GM19438 (cell line): ENCODE data around the gene ECE1.
"Not testable (repeated sequence)": the region's sequence is repeated elsewhere in the genome, so short reads cannot be mapped to it uniquely, and the experiment has no call there.

Experiments
- ATAC-seq: cut with Tn5 transposase; IDR thresholded peaks from one replicate; pipeline ENCODE4 v1.9.1; 2021; ENCODE audit warnings: low read depth; ENCODE audit not compliant: unreplicated experiment

Gene ECE1

DNA sequence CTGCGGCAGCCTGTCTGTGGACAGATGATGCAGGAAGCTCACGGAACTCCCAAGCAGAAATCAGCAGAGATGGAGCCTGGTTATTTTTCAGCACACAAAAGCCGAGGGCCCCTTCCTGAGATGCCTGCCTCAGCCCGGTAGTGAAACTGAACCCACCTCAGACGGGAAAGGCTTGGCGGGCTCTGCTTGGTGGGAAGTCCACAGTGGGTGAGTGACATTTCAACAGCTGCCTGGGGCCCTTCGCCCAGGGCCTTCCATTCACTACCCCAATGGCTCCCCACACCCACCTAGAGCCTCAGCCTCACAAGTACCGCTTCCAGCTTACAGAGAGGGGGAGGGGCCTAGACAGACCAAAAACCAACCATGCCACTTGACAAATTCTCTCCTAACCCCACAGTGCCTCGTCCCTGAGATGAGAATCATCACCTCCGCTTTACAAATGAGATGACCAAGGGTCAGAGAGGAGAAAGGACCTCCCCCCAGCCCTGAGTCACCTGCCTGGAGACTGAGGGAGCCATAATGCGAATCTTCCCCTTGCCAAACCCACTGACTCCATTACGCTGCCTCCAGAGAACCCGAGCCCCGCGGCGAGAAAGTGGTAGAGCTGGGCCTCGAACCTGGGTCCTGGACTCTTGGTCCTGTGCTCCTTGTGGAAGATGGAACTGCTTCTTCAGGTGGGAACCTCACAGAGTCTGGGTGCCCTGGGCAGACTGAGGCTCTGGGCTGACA, 3.4 kb upstream of the ECE1 start:
- no peak for ATAC-seq

GRCh38 chr1:21292984-21293536, 2.8 kb upstream of the ECE1 start:
- ATAC-seq: no peak

GRCh38 chr1:21292503-21292983, 2.3 kb upstream of the ECE1 start:
- no peak for ATAC-seq

GRCh38 chr1:21291964-21292363, 1.7 kb upstream of the ECE1 start:
- ATAC-seq: no peak

DNA sequence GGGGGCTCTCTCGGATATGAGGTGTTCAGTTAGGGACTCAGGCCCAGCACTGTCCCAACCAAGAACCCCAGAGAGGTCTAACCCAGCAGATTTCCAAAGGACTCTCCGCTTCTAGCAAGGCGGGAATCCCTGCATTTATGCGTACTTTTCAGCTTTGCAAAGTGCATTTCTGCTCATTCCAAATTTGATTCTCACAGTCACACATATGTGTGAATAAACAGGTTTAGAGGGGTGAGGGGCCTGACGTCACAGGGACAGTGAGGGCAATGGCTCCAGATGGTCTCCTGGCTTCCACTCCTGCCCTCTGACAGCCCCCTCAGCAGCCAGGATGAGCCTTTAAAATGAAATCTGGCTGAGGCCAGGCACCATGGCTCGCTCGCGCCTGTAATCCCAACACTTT, 921 bp upstream of the ECE1 start:
- ATAC-seq: no peak

- no peak for ATAC-seq
Observed at GRCh38 chr1:21290546-21290944, 282 bp upstream of the ECE1 start.

DNA sequence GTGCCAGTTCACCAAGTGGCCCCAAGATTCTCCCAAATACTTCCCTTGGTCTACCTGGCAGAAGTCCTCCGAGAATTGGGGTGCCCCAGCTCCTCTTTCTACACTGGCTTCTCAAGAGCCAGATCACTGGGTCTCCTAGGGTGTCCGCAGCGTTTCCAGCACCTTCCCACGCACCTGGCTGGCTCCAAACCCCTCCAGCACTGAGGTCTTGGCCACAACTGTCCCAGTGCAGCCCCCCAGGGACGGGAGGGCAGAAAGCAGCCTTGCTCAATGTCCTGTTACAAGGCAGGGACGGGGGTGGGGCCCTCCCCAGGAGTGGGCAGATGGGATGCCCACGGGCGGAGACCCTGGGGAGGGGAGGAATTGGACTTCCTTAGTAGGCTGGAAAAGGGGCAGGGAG, 1.1 kb downstream of the ECE1 start:
- no peak for ATAC-seq

- no peak for ATAC-seq
Observed at GRCh38 chr1:21287905-21288514, 2.3 kb downstream of the ECE1 start.

- not testable (repeated sequence) for ATAC-seq
Observed at GRCh38 chr1:21285386-21285785, 4.9 kb downstream of the ECE1 start.

- no peak for ATAC-seq
Observed at GRCh38 chr1:21285055-21285372, 5.2 kb downstream of the ECE1 start.

DNA sequence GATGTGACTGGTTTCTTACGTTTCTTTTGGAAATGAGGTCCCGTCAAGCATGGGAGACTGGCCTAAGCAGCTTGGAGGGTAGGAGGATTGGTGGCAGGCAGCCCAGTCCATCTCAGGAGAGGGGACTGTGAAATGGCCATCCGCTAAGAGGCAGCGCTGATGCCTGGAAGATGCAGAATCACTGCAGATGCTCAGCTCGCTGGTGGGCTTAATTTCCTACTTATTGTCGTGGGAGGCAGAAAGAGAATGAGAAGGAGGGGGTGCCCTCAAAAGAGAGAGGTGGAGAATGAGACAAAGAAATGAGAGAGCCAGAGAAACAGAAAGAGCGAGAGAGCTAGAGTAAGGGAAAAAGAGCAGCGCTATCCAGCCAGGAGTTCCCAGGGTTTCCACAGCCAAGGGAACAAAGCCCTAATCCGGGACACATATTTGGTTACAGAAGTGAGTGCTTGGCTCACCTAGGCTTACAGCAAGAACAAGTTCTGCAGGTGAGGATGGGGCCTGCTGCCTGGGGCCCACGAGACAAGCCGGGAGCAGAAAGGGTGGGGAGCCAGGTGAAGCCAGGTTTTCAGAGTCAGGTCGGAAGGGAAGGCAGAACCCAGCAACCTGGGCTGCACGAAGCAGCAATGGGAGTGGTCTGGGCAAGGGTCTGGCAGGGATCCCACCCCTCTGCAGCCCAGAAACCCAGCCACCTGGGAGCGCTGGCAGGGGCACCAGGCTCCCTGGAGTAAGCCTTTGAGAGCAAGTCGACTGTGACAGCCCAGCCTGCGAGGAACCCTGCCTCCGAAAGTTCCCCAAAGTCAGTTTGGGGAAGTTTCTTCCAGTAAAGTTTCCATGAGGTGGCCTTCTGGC, 5.8 kb downstream of the ECE1 start:
- no peak for ATAC-seq

GRCh38 chr1:21283524-21283923, 6.7 kb downstream of the ECE1 start:
- no peak for ATAC-seq

- not testable (repeated sequence) for ATAC-seq
Observed at GRCh38 chr1:21282020-21282419, 8.2 kb downstream of the ECE1 start.

DNA sequence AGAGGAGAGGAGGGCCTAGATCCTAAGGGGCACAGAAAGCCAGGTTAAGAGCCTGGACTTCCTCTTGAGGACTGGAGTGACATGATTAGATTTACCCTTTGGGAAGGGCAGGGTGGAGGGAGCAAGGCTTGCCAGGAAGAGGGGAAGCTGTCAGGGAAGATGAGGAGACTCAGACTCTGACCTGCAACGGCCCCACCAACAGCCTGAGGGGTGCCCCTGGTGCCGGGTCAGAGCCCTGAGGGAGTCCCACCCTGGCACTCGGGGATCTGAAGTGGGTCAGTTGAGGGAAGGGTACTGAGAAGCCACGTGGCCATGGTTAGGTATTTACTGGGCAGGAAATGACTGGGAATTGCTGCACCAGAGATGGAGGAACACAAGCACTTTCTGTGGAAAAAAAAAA, 9.8 kb downstream of the ECE1 start:
- no peak for ATAC-seq

DNA sequence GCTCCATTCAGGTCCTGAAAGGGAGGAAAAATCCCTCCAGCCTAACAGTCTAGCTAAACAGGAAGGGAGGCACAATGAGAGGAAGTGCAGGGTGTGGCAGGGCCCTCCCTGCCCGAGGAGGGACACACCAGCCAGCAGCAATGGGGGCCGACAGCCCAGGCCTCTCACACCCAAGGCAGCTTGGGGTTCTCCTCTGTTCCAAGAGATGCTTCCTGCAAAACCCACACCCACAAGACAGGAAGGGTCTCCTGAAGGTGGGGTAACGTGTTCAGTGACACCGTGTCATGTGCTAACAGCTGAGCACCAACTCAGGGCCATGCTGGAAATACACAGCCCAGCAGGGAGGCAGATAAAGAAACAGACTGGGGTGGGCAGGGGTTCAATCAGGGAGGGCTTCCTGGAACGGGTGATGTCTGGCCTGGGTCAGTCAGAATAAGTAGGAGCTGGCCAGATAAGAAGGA, 10.2 kb downstream of the ECE1 start:
- ATAC-seq: no peak

- ATAC-seq: no peak
Observed at GRCh38 chr1:21278860-21279845, 11.1 kb downstream of the ECE1 start.

DNA sequence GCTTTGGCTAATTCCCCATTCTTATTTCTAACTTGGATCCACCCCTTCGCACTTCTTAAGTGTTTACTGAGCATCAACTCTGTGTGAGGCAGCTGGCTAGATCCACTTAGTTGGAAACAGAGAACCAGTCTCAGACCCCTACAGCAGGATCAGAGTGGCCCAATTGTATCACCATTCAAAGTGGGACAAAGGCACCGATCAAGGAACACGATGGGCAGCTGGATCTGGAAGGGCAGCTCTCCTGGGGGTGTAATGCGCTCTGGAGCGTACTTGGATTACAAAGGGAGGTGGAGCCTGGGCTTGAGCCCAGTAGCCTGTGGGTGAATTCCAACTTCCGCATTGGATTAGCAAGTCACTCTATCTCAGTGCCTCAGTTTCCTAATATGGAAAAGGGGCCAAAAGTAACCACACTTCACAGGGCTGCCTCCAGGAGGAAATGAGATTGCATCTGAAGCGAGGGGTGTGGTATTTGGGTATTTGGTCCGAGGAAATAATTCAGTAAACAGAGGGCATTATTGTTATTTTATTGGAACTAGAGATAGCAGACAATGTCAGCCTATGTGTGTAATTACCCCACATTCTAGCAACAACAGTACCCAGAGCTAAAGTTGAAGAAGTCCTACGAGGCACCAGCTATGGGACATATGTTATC, 11.9 kb downstream of the ECE1 start:
- no peak for ATAC-seq

DNA sequence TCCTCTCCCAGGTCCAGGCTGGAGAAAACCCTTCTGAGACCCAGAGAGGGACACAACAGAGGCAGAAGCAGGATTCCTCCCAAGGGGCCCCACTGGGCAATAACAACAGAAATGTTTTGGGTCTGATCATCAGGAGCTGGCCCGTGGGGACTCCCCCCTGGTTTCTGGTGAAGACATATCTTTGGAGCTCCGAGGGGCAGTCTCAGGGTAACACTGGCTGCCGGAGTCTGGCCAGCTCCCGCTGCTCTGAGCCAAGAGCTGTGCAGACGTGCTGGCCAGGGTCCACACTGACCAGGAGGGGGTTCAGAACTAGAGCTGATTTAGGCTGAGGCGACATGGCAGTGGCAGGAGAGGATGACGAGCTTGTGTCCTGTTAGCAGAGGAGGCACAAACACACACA, 13.1 kb downstream of the ECE1 start:
- ATAC-seq: no peak

- no peak for ATAC-seq
Observed at GRCh38 chr1:21272540-21272939, 17.7 kb downstream of the ECE1 start.
